Neural progenitor cell (in vitro differentiated cells): Measurements from ENCODE around the gene SPIRE1.

Experiments
- EZH2 ChIP-seq: fragments of 200-600 bp; sonication (generic); IDR thresholded peaks from 2 replicates; pipeline ENCODE4 v1.6.1; 2017; ENCODE audit warnings: antibody characterized with exemption, mild to moderate bottlenecking, moderate library complexity
- EZH2phosphoT487 ChIP-seq: fragments of 200-600 bp; sonication (generic); IDR thresholded peaks from 2 replicates; pipeline ENCODE4 v1.6.1; 2017; ENCODE audit warnings: antibody characterized with exemption
- TF ChIP-seq, protein P1 (sequence below): fragments of 200-600 bp; sonication (generic); IDR thresholded peaks from 2 replicates; pipeline ENCODE4 v1.5.1; 2017; ENCODE audit warnings: antibody characterized with exemption, mild to moderate bottlenecking

GRCh38 chr18:12497296-12497695 lies 160.6 kb downstream of the SPIRE1 start:
- TF ChIP-seq, protein P1, sequence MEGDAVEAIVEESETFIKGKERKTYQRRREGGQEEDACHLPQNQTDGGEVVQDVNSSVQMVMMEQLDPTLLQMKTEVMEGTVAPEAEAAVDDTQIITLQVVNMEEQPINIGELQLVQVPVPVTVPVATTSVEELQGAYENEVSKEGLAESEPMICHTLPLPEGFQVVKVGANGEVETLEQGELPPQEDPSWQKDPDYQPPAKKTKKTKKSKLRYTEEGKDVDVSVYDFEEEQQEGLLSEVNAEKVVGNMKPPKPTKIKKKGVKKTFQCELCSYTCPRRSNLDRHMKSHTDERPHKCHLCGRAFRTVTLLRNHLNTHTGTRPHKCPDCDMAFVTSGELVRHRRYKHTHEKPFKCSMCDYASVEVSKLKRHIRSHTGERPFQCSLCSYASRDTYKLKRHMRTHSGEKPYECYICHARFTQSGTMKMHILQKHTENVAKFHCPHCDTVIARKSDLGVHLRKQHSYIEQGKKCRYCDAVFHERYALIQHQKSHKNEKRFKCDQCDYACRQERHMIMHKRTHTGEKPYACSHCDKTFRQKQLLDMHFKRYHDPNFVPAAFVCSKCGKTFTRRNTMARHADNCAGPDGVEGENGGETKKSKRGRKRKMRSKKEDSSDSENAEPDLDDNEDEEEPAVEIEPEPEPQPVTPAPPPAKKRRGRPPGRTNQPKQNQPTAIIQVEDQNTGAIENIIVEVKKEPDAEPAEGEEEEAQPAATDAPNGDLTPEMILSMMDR = no peak
- TF ChIP-seq EZH2phosphoT487 (no peak), EZH2 (no peak)
